SU-DHL-6 (cell line): ENCODE data around the gene MOB4.

Source experiments
- H2AFZ ChIP-seq: fragments of 200-600 bp; sonication (generic); 2 replicates; pipeline ENCODE4 v1.6.1; 2014; ENCODE audit warnings: low read depth, mild to moderate bottlenecking, moderate library complexity, mixed read lengths, antibody characterized with exemption, low read length; ENCODE audit not compliant: severe bottlenecking
- H3F3A ChIP-seq: fragments of 200-600 bp; shearing (Covaris generic); 2 replicates; pipeline ENCODE4 v1.6.0; 2016; ENCODE audit warnings: antibody characterized with exemption, mild to moderate bottlenecking; ENCODE audit not compliant: insufficient read depth
- H3K27ac ChIP-seq: fragments of 200-600 bp; sonication (generic); 2 replicates; pipeline ENCODE4 v1.5.1; 2016; ENCODE audit warnings: low read depth, mild to moderate bottlenecking, low read length, moderate library complexity, mixed read lengths
- H3K27me3 ChIP-seq: fragments of 200-600 bp; sonication (generic), shearing (Covaris generic); 2 replicates; pipeline ENCODE4 v1.6.0; 2014; ENCODE audit warnings: mild to moderate bottlenecking, low read length
- H3K36me3 ChIP-seq: fragments of 200-600 bp; sonication (generic); 2 replicates; pipeline ENCODE4 v1.6.1; 2014; ENCODE audit warnings: mild to moderate bottlenecking, low read length, mixed read lengths
- H3K4me2 ChIP-seq: fragments of 300-600, 200-600 bp; shearing (Covaris generic), sonication (generic); 2 replicates; pipeline ENCODE4 v1.6.0; 2014; ENCODE audit warnings: low read length, low read depth, mild to moderate bottlenecking; ENCODE audit not compliant: poor library complexity, severe bottlenecking
- H3K4me3 ChIP-seq: fragments of 200-600 bp; sonication (generic); 2 replicates; pipeline ENCODE4 v1.5.1; 2014; ENCODE audit warnings: antibody characterized with exemption, low read length, mild to moderate bottlenecking, mixed read lengths; ENCODE audit not compliant: insufficient read depth, poor library complexity, severe bottlenecking
- H3K79me2 ChIP-seq: fragments of 200-600 bp; sonication (generic); 2 replicates; pipeline ENCODE4 v1.6.1; 2014; ENCODE audit warnings: mild to moderate bottlenecking, low read length, moderate library complexity; ENCODE audit not compliant: insufficient read depth
- H3K9ac ChIP-seq: fragments of 200-600 bp; sonication (generic); 2 replicates; pipeline ENCODE4 v1.7.0; 2014; ENCODE audit warnings: mild to moderate bottlenecking, low read length
- H3K9me2 ChIP-seq: fragments of 200-600 bp; sonication (generic); replicated peaks from 2 replicates; pipeline ENCODE4 v1.6.1; 2014; ENCODE audit warnings: low read length; ENCODE audit not compliant: insufficient read depth
- H3K9me3 ChIP-seq: fragments of 200-600 bp; sonication (generic); 2 replicates; pipeline ENCODE4 v1.6.1; 2014; ENCODE audit warnings: low read length, mixed read lengths; ENCODE audit not compliant: insufficient read depth
- H4K20me1 ChIP-seq: fragments of 200-600 bp; sonication (generic); 2 replicates; pipeline ENCODE4 v1.6.1; 2014; ENCODE audit warnings: low read depth, mild to moderate bottlenecking, antibody characterized with exemption, low read length, moderate library complexity, mixed read lengths
- EZH2phosphoT487 ChIP-seq: fragments of 200-600 bp; sonication (generic), shearing (Covaris generic); conservative IDR thresholded peaks from 2 replicates; pipeline ENCODE4 v1.6.1; 2018; ENCODE audit warnings: mild to moderate bottlenecking, antibody characterized with exemption, low read length, moderate library complexity, mixed read lengths
- TF ChIP-seq, protein P1 (sequence below): fragments of 200-600 bp; sonication (generic); IDR thresholded peaks from one replicate; pipeline ENCODE4 v1.5.1; 2017; ENCODE audit warnings: antibody characterized with exemption, mild to moderate bottlenecking, low read length, moderate library complexity; ENCODE audit not compliant: insufficient read depth, poor library complexity, severe bottlenecking

The MOB4 gene

DNA sequence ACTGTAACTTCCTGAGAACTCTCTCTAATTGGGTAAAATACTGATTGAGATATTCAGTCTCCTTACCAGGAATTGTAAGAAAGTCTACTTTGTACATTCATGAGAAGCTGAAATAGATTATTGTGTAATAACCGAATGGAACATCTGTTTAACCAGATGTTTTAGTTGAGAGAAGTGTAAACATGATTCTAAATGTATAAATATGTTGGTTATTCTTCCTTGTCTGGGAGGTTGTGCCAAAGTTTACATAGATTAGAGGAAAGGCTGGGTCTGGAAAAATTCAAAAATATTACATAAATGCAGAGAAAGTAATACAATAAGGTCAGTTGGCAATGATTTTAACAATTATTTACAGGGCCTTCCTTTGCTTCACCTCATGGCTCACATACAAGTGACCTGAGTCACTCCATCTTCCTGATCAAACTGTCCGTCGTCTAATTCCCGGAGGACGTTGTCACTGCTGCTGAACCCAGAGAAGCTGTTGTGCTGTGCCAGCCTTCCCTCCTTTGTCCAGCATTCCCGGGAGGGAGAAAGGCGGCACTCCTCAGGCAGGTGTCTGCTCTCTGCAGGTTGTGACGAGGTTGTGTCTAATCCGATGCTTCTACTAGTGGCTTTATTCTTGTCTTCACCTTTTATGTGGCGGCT lies 55.9 kb downstream of the MOB4 start:
- Histone ChIP-seq H3K27ac (no peak overlapping the region), H2AFZ (no peak overlapping the region), H3K9ac (no peak overlapping the region), H3K79me2 (no peaks in the 10 kb centered on the region), H3K4me3 (no peak overlapping the region), H3F3A (peaks cover 13% of the 10 kb centered on the region; the same call in 1 of the 2 replicates), H3K9me3 (peaks cover 5% of the 10 kb centered on the region; the same call in 1 of the 2 replicates), H3K36me3 (0 out of 2 replicates have a peak, but pooled peaks cover 2% of the 10 kb centered on the region), H3K27me3 (no peaks in the 10 kb centered on the region), H4K20me1 (no peaks in the 10 kb centered on the region), H3K4me2 (no peak overlapping the region), H3K9me2 (no peaks in the 10 kb centered on the region)
- TF ChIP-seq EZH2phosphoT487, result no peak
- TF ChIP-seq, protein P1, sequence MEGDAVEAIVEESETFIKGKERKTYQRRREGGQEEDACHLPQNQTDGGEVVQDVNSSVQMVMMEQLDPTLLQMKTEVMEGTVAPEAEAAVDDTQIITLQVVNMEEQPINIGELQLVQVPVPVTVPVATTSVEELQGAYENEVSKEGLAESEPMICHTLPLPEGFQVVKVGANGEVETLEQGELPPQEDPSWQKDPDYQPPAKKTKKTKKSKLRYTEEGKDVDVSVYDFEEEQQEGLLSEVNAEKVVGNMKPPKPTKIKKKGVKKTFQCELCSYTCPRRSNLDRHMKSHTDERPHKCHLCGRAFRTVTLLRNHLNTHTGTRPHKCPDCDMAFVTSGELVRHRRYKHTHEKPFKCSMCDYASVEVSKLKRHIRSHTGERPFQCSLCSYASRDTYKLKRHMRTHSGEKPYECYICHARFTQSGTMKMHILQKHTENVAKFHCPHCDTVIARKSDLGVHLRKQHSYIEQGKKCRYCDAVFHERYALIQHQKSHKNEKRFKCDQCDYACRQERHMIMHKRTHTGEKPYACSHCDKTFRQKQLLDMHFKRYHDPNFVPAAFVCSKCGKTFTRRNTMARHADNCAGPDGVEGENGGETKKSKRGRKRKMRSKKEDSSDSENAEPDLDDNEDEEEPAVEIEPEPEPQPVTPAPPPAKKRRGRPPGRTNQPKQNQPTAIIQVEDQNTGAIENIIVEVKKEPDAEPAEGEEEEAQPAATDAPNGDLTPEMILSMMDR, result no peak

GRCh38 chr2:197573608-197574007 lies 57.7 kb downstream of the MOB4 start:
- peaks cover 13% of the 10 kb centered on the region; the same call in 1 of the 2 replicates for H3F3A ChIP-seq
- H3K9ac ChIP-seq, result no peak overlapping the region
- TF ChIP-seq, protein P1, result no peak
- TF ChIP-seq EZH2phosphoT487, result no peak
- H2AFZ ChIP-seq, result no peak overlapping the region
- no peak overlapping the region for H3K27ac ChIP-seq
- no peaks in the 10 kb centered on the region for H3K9me2 ChIP-seq
- H3K79me2 ChIP-seq, result no peaks in the 10 kb centered on the region
- no peak overlapping the region for H3K4me3 ChIP-seq
- no peaks in the 10 kb centered on the region for H3K27me3 ChIP-seq
- peaks cover 5% of the 10 kb centered on the region; the same call in 1 of the 2 replicates for H3K9me3 ChIP-seq
- H4K20me1 ChIP-seq, result no peaks in the 10 kb centered on the region
- no peak overlapping the region for H3K4me2 ChIP-seq
- H3K36me3 ChIP-seq, result 0 out of 2 replicates have a peak, but pooled peaks cover 2% of the 10 kb centered on the region

DNA sequence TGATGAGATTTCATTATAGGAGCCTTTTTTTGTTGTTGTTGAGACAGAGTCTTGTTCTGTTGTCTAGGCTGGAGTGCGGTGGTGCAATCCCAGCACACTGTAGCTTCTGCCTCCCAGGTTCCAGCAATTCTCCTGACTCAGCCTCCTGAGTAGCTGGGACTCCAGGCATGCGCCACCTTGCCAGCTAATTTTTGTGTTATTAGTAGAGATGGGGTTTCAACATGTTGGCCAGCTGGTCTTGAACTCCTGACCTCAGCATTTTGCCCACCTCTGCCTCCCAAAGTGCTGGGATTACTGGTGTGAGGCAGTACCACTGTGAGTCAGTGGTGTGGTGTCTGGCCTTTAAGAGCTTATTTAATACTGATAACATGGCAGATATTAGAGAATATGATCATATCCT lies 60.1 kb downstream of the MOB4 start:
- Histone ChIP-seq H3K27ac (no peak overlapping the region), H3K9me2 (no peaks in the 10 kb centered on the region), H3K4me3 (no peak overlapping the region), H3K9ac (no peak overlapping the region), H3K79me2 (no peaks in the 10 kb centered on the region), H3K9me3 (peaks cover 5% of the 10 kb centered on the region; the same call in 1 of the 2 replicates), H3K27me3 (no peaks in the 10 kb centered on the region), H2AFZ (no peak overlapping the region), H3F3A (peaks cover 8% of the 10 kb centered on the region; the same call in 1 of the 2 replicates), H4K20me1 (no peaks in the 10 kb centered on the region), H3K4me2 (no peak overlapping the region), H3K36me3 (no peaks in the 10 kb centered on the region)
- no peak for TF ChIP-seq EZH2phosphoT487
- TF ChIP-seq, protein P1, result no peak
